Transverse colon (tissue), 4 donors: ENCODE data around the gene TFDP2. TPM values are rescaled to one million over a fixed set of nuclear protein-coding genes. Genes with fewer than 3 reads are reported as not detected.

Experiments
- DNase-seq: peaks from one replicate; pipeline ENCODE4 v3.0.0-alpha.2; 2019
- H3K27ac ChIP-seq, 4 donors: fragments of 200-600 bp; sonication (generic); 2 replicates each; pipeline ENCODE4 v1.5.1; 2016 to 2018; ENCODE audit warnings: inconsistent platforms in 4 of 4
- H3K27me3 ChIP-seq: fragments of 200-600 bp; sonication (generic); 2 replicates; pipeline ENCODE4 v1.5.1; 2017; ENCODE audit warnings: inconsistent platforms
- H3K36me3 ChIP-seq, 4 donors: fragments of 200-600 bp; sonication (generic); 2 replicates each; pipeline ENCODE4 v1.5.1; 2017 to 2019; ENCODE audit warnings: inconsistent platforms in 4 of 4
- H3K4me1 ChIP-seq, 4 donors: fragments of 200-600 bp; sonication (generic); 2 replicates each; pipeline ENCODE4 v1.5.1; 2017 to 2020; ENCODE audit warnings: inconsistent platforms in 4 of 4
- H3K4me3 ChIP-seq, 4 donors: fragments of 200-600 bp; sonication (generic); 1 replicate in 1 of 4; 2 replicates in 3 of 4; pipeline versions ENCODE4 v1.5.1 to v1.6.1; 2017 to 2019; ENCODE audit warnings: inconsistent platforms in 4 of 4
- H3K9me3 ChIP-seq, 2 donors: fragments of 200-600 bp; sonication (generic); 2 replicates each; pipeline ENCODE4 v1.5.1; 2017 to 2019; ENCODE audit warnings: inconsistent platforms in 2 of 2
- EP300 ChIP-seq: sonication (generic); formaldehyde crosslinking; IDR thresholded peaks from one replicate; pipeline ENCODE4 v1.6.1; 2017; ENCODE audit warnings: antibody characterized with exemption, low read depth
- POLR2A ChIP-seq: fragments of 450-650 bp; IDR thresholded peaks from one replicate; pipeline ENCODE4 v1.6.1; 2016; ENCODE audit warnings: antibody characterized with exemption, mild to moderate bottlenecking, moderate library complexity
- POLR2AphosphoS5 ChIP-seq, 3 donors: sonication (generic); formaldehyde crosslinking; IDR thresholded peaks; one replicate each; pipeline ENCODE4 v1.6.1; 2016; ENCODE audit warnings: antibody characterized with exemption in 3 of 3
- WGBS, 2 donors: methylation state at CpG; one replicate each; pipeline ENCODE4 v1.1.5; 2018; ENCODE audit warnings: low coverage in 1 of 2; 5-methylcytosine and 5-hydroxymethylcytosine counted together
- in situ Hi-C, 4 donors: fragments of 200-750 bp; cut with MboI; loops; one replicate each; pipeline versions ENCODE4 v1.15.0 to v1.15.1; 2017; ENCODE audit warnings: low sequenced_read_pairs in 3 of 4, low pct_ligation_motif_present in 1 of 4, low pct_unique_long_range_greater_than_20kb in 1 of 4
- intact Hi-C: fragments of 100-400 bp; cut with DNase I; formaldehyde crosslinking; loops from one replicate; pipeline ENCODE4 v1.15.1; 2023; ENCODE audit warnings: low total_unique reads
- total RNA-seq, 4 donors: library from RNA; depleted of rRNA; stranded (reverse); fragments of >200 nt; gene quantifications; one replicate each; pipeline ENCODE4 v1.1.0, GENCODE V29; 2016
- TF ChIP-seq, protein P1 (sequence below), 5 experiments: fragments of 200-600 bp in 3 of 5; fragments of 450-650 bp in 2 of 5; sonication (generic) in 3 of 5; IDR thresholded peaks; 1 replicate in 2 of 5; 2 replicates in 3 of 5; pipeline ENCODE4 v1.5.1; 2016 to 2017; ENCODE audit warnings: antibody characterized with exemption in 5 of 5, inconsistent platforms in 3 of 5, mild to moderate bottlenecking in 2 of 5, moderate library complexity in 1 of 5

The TFDP2 gene, protein sequence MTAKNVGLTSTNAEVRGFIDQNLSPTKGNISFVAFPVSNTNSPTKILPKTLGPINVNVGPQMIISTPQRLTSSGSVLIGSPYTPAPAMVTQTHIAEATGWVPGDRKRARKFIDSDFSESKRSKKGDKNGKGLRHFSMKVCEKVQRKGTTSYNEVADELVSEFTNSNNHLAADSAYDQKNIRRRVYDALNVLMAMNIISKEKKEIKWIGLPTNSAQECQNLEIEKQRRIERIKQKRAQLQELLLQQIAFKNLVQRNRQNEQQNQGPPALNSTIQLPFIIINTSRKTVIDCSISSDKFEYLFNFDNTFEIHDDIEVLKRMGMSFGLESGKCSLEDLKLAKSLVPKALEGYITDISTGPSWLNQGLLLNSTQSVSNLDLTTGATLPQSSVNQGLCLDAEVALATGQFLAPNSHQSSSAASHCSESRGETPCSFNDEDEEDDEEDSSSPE
- 10 to 100 TPM; 10.3 to 69.2 (median 41.3) TPM for total RNA-seq

GRCh38 chr3:142148792-142149672 is at the start of gene TFDP2:
Gene TFDP2 (minus strand): TSS chr3:142149544. CDS start chr3:142101749, 47,795 bp downstream.
- Histone ChIP-seq H3K27ac (peak within 1 kb of the TSS; percentile 91 to 96 (median 93)), H3K4me3 (peak within 1 kb of the TSS; percentile 63 to 99 (median 68)), H3K36me3 (no peaks in the 10 kb centered on the region), H3K9me3 (no peaks in the 10 kb centered on the region), H3K27me3 (no peaks in the 10 kb centered on the region), H3K4me1 (peaks cover 0 to 40% (median 20%) of the 10 kb centered on the region in 4 donors)
- 0 to 1% methylated on average over 6 to 33 of the region's 83 CpGs for WGBS, 2 donors
- TF ChIP-seq POLR2A, result peak; percentile 76
- peak; percentile 85 to 91 (median 90) for TF ChIP-seq POLR2AphosphoS5 (IDR thresholded peaks at IDR 0.05)
- TF ChIP-seq EP300, result no peak
- TF ChIP-seq, protein P1, sequence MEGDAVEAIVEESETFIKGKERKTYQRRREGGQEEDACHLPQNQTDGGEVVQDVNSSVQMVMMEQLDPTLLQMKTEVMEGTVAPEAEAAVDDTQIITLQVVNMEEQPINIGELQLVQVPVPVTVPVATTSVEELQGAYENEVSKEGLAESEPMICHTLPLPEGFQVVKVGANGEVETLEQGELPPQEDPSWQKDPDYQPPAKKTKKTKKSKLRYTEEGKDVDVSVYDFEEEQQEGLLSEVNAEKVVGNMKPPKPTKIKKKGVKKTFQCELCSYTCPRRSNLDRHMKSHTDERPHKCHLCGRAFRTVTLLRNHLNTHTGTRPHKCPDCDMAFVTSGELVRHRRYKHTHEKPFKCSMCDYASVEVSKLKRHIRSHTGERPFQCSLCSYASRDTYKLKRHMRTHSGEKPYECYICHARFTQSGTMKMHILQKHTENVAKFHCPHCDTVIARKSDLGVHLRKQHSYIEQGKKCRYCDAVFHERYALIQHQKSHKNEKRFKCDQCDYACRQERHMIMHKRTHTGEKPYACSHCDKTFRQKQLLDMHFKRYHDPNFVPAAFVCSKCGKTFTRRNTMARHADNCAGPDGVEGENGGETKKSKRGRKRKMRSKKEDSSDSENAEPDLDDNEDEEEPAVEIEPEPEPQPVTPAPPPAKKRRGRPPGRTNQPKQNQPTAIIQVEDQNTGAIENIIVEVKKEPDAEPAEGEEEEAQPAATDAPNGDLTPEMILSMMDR (IDR thresholded peaks at IDR 0.05), result no peak
- intact Hi-C loops (no loop called here), in situ Hi-C loops (no loop called here)
- DNase-seq, result peak; percentile 92

- Histone ChIP-seq H3K4me1 (no peaks in the 10 kb centered on the region), H3K27me3 (no peaks in the 10 kb centered on the region), H3K9me3 (no peaks in the 10 kb centered on the region), H3K27ac (no peak overlapping the region), H3K36me3 (peaks cover 0 to 10% (median 3%) of the 10 kb centered on the region in 4 donors), H3K4me3 (no peak overlapping the region)
- no peak for DNase-seq
- in situ Hi-C loops (no loop called here), intact Hi-C loops (loop anchor here (10.0 kb wide), 1 partner anchor 86 kb away; no protein-coding TSS in a partner anchor)
- TF ChIP-seq POLR2A, result no peak
- TF ChIP-seq POLR2AphosphoS5 (IDR thresholded peaks at IDR 0.05), result no peak
- TF ChIP-seq EP300, result no peak
- TF ChIP-seq, protein P1 (IDR thresholded peaks at IDR 0.05), result no peak
These were observed 39.5 kb upstream of the TFDP2 start for GRCh38 chr3:142188846-142189245.

DNA sequence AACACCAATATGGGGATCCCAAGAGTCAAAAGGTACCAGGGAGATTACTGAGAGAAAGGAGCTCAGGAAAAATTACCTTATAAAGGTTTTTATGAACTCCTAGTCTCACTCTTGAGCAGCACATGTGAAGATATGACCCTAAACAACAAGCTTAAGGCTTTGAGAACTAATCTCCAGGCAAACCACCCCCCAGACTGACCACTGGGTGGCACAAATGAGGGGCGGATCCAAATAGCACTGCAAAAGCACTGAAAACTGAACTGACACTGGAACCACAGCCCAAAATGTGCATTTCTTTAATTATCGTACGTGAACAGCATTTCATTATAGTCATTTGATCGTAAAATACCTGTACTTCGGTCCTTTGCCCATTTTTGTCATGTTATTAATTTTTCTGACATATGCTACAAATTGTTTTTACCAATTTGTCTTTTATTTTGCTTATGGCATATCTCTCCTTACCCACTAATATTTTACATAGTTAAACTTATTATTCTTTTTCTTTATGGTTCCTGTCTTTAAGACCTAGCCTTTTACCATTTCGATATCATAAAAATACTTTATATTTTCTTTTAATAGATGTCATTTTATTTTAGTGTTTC is 31.5 kb upstream of the TFDP2 start:
- Histone ChIP-seq H3K27ac (no peak overlapping the region), H3K4me3 (no peak overlapping the region), H3K4me1 (no peaks in the 10 kb centered on the region), H3K27me3 (no peaks in the 10 kb centered on the region), H3K36me3 (peaks cover 0 to 47% (median 13%) of the 10 kb centered on the region in 4 donors), H3K9me3 (no peaks in the 10 kb centered on the region)
- WGBS, 2 donors, result 77 to 84% methylated on average over 5 to 6 of the region's 6 CpGs
- in situ Hi-C loops, result no loop called here
- intact Hi-C loops, result loop anchor here (10.0 kb wide), 1 partner anchor 94 kb away; no protein-coding TSS in a partner anchor
- TF ChIP-seq, protein P1 (IDR thresholded peaks at IDR 0.05), result peak; percentile 40 to 48 (median 44)
- no peak for TF ChIP-seq EP300
- DNase-seq, result peak; percentile 25

- Histone ChIP-seq H3K27me3 (no peaks in the 10 kb centered on the region), H3K4me3 (no peak overlapping the region), H3K4me1 (no peaks in the 10 kb centered on the region), H3K9me3 (no peaks in the 10 kb centered on the region), H3K36me3 (peaks cover 0 to 61% (median 21%) of the 10 kb centered on the region in 4 donors), H3K27ac (no peak overlapping the region)
- WGBS, 2 donors, result 72 to 100% methylated on average over 1 of the region's 1 CpG
- in situ Hi-C loops, result no loop called here
- no peak for TF ChIP-seq POLR2A
- no peak for DNase-seq
- intact Hi-C loops, result no loop called here
These were observed 26.1 kb upstream of the TFDP2 start for GRCh38 chr3:142175478-142175877.
